DOHH2 (cell line): Measurements from ENCODE around the gene CSF2RB.

Source experiments
- H3F3A ChIP-seq: fragments of 200-600 bp; sonication (generic), shearing (Covaris generic); 2 replicates; pipeline ENCODE4 v1.6.0; 2016; ENCODE audit warnings: antibody characterized with exemption, mild to moderate bottlenecking; ENCODE audit not compliant: control insufficient read depth, insufficient read depth
- H3K27ac ChIP-seq: fragments of 200-600 bp; sonication (generic); 2 replicates; pipeline ENCODE4 v1.5.1; 2014; ENCODE audit warnings: low read depth, mild to moderate bottlenecking, low read length, moderate library complexity
- H3K27me3 ChIP-seq: fragments of 200-600 bp; sonication (generic); 2 replicates; pipeline ENCODE4 v1.6.1; 2014; ENCODE audit warnings: mild to moderate bottlenecking, low read length, mixed read lengths; ENCODE audit not compliant: control insufficient read depth
- H3K36me3 ChIP-seq: fragments of 200-600 bp; sonication (generic); 2 replicates; pipeline ENCODE4 v1.6.1; 2014; ENCODE audit warnings: mild to moderate bottlenecking, low read length, moderate library complexity, mixed read lengths; ENCODE audit not compliant: control insufficient read depth
- H3K4me1 ChIP-seq: fragments of 200-600 bp; sonication (generic); 2 replicates; pipeline ENCODE4 v1.6.1; 2014; ENCODE audit warnings: mild to moderate bottlenecking, low read length, mixed read lengths; ENCODE audit not compliant: control insufficient read depth
- H3K4me2 ChIP-seq: fragments of 200-600 bp; sonication (generic); 2 replicates; pipeline ENCODE4 v1.6.0; 2014; ENCODE audit warnings: mild to moderate bottlenecking, low read length, moderate library complexity
- H3K4me3 ChIP-seq: fragments of 200-600 bp; sonication (generic); 2 replicates; pipeline ENCODE4 v1.5.1; 2014; ENCODE audit warnings: mild to moderate bottlenecking, low read length, mixed read lengths
- H3K79me2 ChIP-seq: fragments of 200-600 bp; sonication (generic); 2 replicates; pipeline ENCODE4 v1.6.1; 2014; ENCODE audit warnings: mild to moderate bottlenecking, low read length, mixed read lengths; ENCODE audit not compliant: control insufficient read depth
- H3K9me2 ChIP-seq: fragments of 200-600 bp; sonication (generic); replicated peaks from 2 replicates; pipeline ENCODE4 v1.6.1; 2014; ENCODE audit warnings: mild to moderate bottlenecking, low read length, mixed read lengths; ENCODE audit not compliant: control insufficient read depth
- H3K9me3 ChIP-seq: fragments of 200-600 bp; sonication (generic); 2 replicates; pipeline ENCODE4 v1.6.1; 2014; ENCODE audit warnings: antibody characterized with exemption, low read length, mixed read lengths; ENCODE audit not compliant: control insufficient read depth, insufficient read depth
- H4K20me1 ChIP-seq: fragments of 200-600 bp; sonication (generic); 2 replicates; pipeline ENCODE4 v1.6.0; 2014; ENCODE audit warnings: low read depth, mild to moderate bottlenecking, antibody characterized with exemption, low read length, moderate library complexity; ENCODE audit not compliant: control insufficient read depth, insufficient read depth
- EZH2phosphoT487 ChIP-seq: fragments of 200-600 bp; sonication (generic); IDR thresholded peaks from 2 replicates; pipeline ENCODE4 v1.6.1; 2017; ENCODE audit warnings: borderline replicate concordance, mild to moderate bottlenecking, antibody characterized with exemption, low read length, moderate library complexity, mixed read lengths
- TF ChIP-seq, protein P1 (sequence below): fragments of 200-600 bp; sonication (generic); IDR thresholded peaks from one replicate; pipeline ENCODE4 v1.5.1; 2014; ENCODE audit warnings: antibody characterized with exemption, mild to moderate bottlenecking, low read depth, low read length; ENCODE audit not compliant: poor library complexity, severe bottlenecking

CSF2RB gene

DNA sequence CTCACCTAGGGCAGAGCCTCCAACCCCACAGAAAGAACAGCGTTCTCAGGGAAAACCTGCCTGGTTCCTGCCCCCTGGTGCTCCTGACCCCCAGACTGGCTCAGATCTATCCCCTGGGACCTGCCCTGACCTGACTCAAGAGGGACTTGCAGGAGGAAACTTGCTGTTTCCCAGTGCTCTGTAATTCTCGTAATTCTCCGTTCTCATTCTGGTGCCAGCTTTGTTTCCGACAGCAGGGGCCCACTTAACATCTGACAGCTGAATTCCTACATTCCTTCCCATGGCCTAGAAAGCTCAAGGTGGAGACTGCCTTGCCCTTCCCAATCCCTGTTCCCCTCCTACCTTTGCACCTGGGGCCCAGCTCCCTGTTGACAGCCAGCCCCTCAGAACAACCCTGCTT is 12.5 kb upstream of the CSF2RB start:
- Histone ChIP-seq H3K36me3 (no peaks in the 10 kb centered on the region), H3K79me2 (no peaks in the 10 kb centered on the region), H3K9me2 (no peaks in the 10 kb centered on the region), H3K4me2 (no peak overlapping the region), H3K9me3 (peaks cover 7% of the 10 kb centered on the region; the same call in 1 of the 2 replicates), H3K27ac (no peak overlapping the region), H3K27me3 (no peaks in the 10 kb centered on the region), H3K4me3 (no peak overlapping the region), H3F3A (no peaks in the 10 kb centered on the region), H3K4me1 (peaks cover 23% of the 10 kb centered on the region), H4K20me1 (no peaks in the 10 kb centered on the region)
- TF ChIP-seq, protein P1, sequence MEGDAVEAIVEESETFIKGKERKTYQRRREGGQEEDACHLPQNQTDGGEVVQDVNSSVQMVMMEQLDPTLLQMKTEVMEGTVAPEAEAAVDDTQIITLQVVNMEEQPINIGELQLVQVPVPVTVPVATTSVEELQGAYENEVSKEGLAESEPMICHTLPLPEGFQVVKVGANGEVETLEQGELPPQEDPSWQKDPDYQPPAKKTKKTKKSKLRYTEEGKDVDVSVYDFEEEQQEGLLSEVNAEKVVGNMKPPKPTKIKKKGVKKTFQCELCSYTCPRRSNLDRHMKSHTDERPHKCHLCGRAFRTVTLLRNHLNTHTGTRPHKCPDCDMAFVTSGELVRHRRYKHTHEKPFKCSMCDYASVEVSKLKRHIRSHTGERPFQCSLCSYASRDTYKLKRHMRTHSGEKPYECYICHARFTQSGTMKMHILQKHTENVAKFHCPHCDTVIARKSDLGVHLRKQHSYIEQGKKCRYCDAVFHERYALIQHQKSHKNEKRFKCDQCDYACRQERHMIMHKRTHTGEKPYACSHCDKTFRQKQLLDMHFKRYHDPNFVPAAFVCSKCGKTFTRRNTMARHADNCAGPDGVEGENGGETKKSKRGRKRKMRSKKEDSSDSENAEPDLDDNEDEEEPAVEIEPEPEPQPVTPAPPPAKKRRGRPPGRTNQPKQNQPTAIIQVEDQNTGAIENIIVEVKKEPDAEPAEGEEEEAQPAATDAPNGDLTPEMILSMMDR, result no peak
- TF ChIP-seq EZH2phosphoT487, result no peak

DNA sequence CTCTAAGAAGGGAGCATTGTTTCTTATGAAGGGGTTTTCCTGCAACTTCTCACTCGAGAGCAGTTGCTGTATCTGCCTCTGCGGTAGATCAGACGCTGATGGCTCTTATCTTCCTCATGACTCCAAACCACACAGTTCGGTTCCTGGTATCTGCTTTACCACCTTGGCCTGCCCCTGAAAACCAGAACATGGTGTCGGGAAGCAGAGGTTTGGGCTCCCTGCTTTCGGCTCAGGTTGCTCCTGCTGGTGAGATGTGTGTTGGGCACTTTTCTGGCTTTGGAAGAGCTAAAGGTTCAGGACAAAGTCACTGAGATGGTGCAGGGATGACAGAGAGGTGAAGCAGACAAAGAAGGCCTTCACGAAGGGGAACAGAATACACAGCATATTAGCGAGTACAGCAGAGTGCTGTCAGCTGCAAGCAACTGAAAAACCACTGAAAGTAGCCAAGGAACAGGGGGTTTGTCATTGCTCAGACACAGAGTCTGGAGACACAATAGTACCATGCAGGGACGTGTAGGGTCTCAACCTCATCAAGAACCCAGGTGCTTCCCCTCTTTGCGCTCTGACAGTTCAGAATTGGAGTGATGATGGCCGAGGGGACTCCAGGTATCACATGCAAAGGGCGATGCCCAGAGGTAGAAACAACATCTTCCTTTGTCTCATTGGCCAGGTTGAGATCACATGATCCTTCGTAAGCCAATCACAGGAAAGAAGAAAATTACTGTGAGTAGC is 11.9 kb upstream of the CSF2RB start:
- Histone ChIP-seq H3K27me3 (no peaks in the 10 kb centered on the region), H3K4me2 (no peak overlapping the region), H4K20me1 (no peaks in the 10 kb centered on the region), H3K36me3 (no peaks in the 10 kb centered on the region), H3F3A (peaks cover under 1% of the 10 kb centered on the region), H3K27ac (no peak overlapping the region), H3K79me2 (no peaks in the 10 kb centered on the region), H3K4me1 (peaks cover 30% of the 10 kb centered on the region), H3K4me3 (no peak overlapping the region), H3K9me3 (peaks cover 7% of the 10 kb centered on the region; the same call in 1 of the 2 replicates), H3K9me2 (no peaks in the 10 kb centered on the region)
- TF ChIP-seq EZH2phosphoT487, result no peak
- TF ChIP-seq, protein P1, result no peak

DNA sequence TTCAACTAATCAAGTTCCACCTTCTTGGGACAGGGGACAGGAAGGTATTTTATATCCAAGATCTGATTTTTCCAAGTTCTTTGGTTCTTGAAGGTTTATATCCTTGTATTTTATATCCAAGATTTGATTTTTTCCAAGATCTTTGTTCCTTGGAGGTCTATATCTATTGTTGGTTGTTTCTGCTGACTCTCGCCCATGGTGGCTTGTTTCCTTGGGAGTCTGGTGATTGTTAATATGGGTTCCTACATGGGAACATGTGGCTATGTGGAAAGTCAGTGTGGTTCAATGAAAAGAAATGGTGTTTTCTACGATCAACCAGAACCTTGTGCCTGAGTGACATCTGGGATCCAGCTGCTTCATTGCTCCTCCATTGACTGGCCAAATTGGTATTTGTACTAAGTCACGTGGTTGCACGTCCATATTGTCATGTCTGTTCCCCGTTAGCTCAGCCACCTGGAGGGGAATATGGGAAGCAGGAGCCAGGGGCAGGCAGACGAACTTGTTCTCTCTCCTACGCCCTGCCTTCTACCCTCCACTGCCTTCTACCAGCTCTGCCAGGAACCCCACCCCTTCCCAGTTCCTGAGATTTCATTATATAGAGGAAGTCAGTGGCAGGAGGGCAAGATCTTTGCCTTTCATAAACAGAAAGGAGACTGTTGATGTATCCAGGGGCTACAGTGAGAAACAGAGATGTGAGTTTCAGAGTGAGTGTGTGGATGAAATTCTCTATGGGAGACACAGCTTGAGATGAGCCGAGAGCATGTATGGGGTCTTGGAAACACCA is 11.1 kb upstream of the CSF2RB start:
- Histone ChIP-seq H3K27ac (no peak overlapping the region), H3K4me1 (peaks cover 37% of the 10 kb centered on the region), H3K79me2 (no peaks in the 10 kb centered on the region), H3K9me3 (peaks cover 7% of the 10 kb centered on the region; the same call in 1 of the 2 replicates), H3K4me3 (no peak overlapping the region), H3F3A (peaks cover 8% of the 10 kb centered on the region), H3K27me3 (no peaks in the 10 kb centered on the region), H3K4me2 (no peak overlapping the region), H3K9me2 (no peaks in the 10 kb centered on the region), H3K36me3 (no peaks in the 10 kb centered on the region), H4K20me1 (no peaks in the 10 kb centered on the region)
- TF ChIP-seq, protein P1, result no peak
- no peak for TF ChIP-seq EZH2phosphoT487
